Nephron progenitor cell (in vitro differentiated cells): ENCODE measurements around the gene NCK2.
A peak's percentile ranks its signal among the peaks of the same experiment; 100 is the strongest.

ENCODE experiments used
- DNase-seq: peaks from one replicate; pipeline ENCODE4 v3.0.0; 2021
- H3K27ac Mint-ChIP-seq: 2 replicates; pipeline ENCODE4 v1.8.0; 2021; ENCODE audit warnings: mild to moderate bottlenecking, moderate library complexity, mixed read lengths
- H3K27me3 Mint-ChIP-seq: 2 replicates; pipeline ENCODE4 v1.8.0; 2021; ENCODE audit warnings: mild to moderate bottlenecking, low read depth, mixed read lengths; ENCODE audit not compliant: poor library complexity
- H3K36me3 Mint-ChIP-seq: 2 replicates; pipeline ENCODE4 v1.8.0; 2021; ENCODE audit warnings: low read depth, mixed read lengths
- H3K4me1 Mint-ChIP-seq: 2 replicates; pipeline ENCODE4 v1.8.0; 2021; ENCODE audit warnings: mixed read lengths
- H3K4me3 Mint-ChIP-seq: 2 replicates; pipeline ENCODE4 v1.8.0; 2021; ENCODE audit warnings: mild to moderate bottlenecking, moderate library complexity, mixed read lengths
- H3K9me3 Mint-ChIP-seq: 2 replicates; pipeline ENCODE4 v1.8.0; 2021; ENCODE audit warnings: mild to moderate bottlenecking, moderate library complexity, mixed read lengths
- CTCF ChIP-seq: fragments of 200-600 bp; sonication (generic); IDR thresholded peaks from 2 replicates; pipeline ENCODE4 v1.5.0; 2021; ENCODE audit warnings: antibody characterized with exemption

Gene NCK2

DNA sequence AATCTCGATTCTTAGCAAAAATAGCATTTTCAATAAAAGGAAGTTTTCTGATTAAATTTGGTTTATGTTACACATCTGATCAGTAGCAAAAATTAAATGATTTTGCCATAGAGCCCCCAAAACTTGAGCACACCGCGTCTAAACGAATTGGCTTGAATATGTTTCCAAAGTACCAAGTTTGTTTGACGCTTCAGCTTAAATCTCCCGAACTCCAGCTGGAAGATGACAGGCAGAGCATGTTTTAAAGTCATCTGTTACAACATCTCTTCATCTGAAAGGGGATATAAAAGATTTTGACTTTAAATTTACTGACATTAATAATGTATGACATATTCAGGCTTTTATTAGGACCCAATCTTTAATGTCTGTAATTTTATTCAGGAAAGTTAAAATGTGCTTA lies 129.8 kb downstream of the NCK2 start:
- Mint-ChIP-seq H3K4me1 (peaks cover 43% of the 10 kb centered on the region), H3K9me3 (no peaks in the 10 kb centered on the region), H3K4me3 (no peak overlapping the region), H3K27ac (no peak overlapping the region), H3K27me3 (no peaks in the 10 kb centered on the region), H3K36me3 (peaks cover 49% of the 10 kb centered on the region)
- no peak for TF ChIP-seq CTCF
- no peak for DNase-seq

GRCh38 chr2:105875241-105875640 lies 130.5 kb downstream of the NCK2 start:
- H3K9me3 Mint-ChIP-seq = no peaks in the 10 kb centered on the region
- no peaks in the 10 kb centered on the region for H3K27me3 Mint-ChIP-seq
- no peak for DNase-seq
- H3K36me3 Mint-ChIP-seq = peaks cover 54% of the 10 kb centered on the region
- no peak overlapping the region for H3K27ac Mint-ChIP-seq
- H3K4me1 Mint-ChIP-seq = peaks cover 46% of the 10 kb centered on the region
- TF ChIP-seq CTCF = no peak
- H3K4me3 Mint-ChIP-seq = no peak overlapping the region

GRCh38 chr2:105876191-105876590 lies 131.5 kb downstream of the NCK2 start:
- Mint-ChIP-seq H3K27ac (no peak overlapping the region), H3K4me1 (peaks cover 47% of the 10 kb centered on the region), H3K4me3 (no peak overlapping the region), H3K9me3 (no peaks in the 10 kb centered on the region), H3K36me3 (peaks cover 55% of the 10 kb centered on the region), H3K27me3 (no peaks in the 10 kb centered on the region)
- TF ChIP-seq CTCF = no peak
- no peak for DNase-seq

GRCh38 chr2:105877945-105878344 lies 133.2 kb downstream of the NCK2 start:
- no peak for DNase-seq
- Mint-ChIP-seq H3K36me3 (peaks cover 61% of the 10 kb centered on the region), H3K4me1 (peaks cover 45% of the 10 kb centered on the region), H3K27ac (no peak overlapping the region), H3K27me3 (no peaks in the 10 kb centered on the region), H3K4me3 (no peak overlapping the region), H3K9me3 (peaks cover 5% of the 10 kb centered on the region)
- no peak for TF ChIP-seq CTCF

GRCh38 chr2:105879106-105879802 lies 134.5 kb downstream of the NCK2 start:
- DNase-seq = no peak
- TF ChIP-seq CTCF = no peak
- H3K4me3 Mint-ChIP-seq = no peak overlapping the region
- peaks cover 45% of the 10 kb centered on the region for H3K4me1 Mint-ChIP-seq
- H3K27ac Mint-ChIP-seq = peak overlapping the region; percentile 36
- H3K27me3 Mint-ChIP-seq = no peaks in the 10 kb centered on the region
- peaks cover 5% of the 10 kb centered on the region for H3K9me3 Mint-ChIP-seq
- peaks cover 69% of the 10 kb centered on the region for H3K36me3 Mint-ChIP-seq

DNA sequence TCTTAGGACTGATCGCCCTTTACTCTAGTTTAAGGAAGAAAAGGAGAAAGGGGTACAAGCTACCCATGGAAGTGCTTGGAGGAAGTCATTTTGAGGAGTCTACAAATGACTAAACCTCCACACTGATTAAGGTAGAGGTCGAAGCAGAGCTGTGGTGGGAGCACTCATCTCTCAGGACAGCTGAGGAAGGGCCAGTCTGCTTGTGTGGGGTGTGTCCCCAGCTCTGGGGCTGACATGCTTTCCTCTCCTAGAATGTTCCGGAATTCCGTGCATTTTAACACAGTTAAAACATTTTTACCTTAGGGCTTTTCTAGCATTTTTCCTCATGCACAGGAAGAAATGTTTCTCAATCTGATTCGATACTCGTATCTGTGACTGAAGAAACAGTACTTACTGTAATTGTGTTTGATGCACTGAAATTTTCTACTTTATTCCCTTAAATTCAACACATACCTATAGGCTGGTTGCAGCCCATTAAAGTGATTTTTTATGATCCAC lies 135.1 kb downstream of the NCK2 start:
- peaks cover 48% of the 10 kb centered on the region for H3K4me1 Mint-ChIP-seq
- DNase-seq = no peak
- no peak overlapping the region for H3K27ac Mint-ChIP-seq
- no peak overlapping the region for H3K4me3 Mint-ChIP-seq
- no peak for TF ChIP-seq CTCF
- no peaks in the 10 kb centered on the region for H3K27me3 Mint-ChIP-seq
- H3K9me3 Mint-ChIP-seq = peaks cover 5% of the 10 kb centered on the region
- peaks cover 75% of the 10 kb centered on the region for H3K36me3 Mint-ChIP-seq
